Loucy (cell line): ENCODE measurements around the gene TMEM63A.

Experiments
- H2AFZ ChIP-seq: fragments of 200-600 bp; sonication (generic); 2 replicates; pipeline ENCODE4 v1.6.0; 2016; ENCODE audit warnings: antibody characterized with exemption, mild to moderate bottlenecking, low read length, moderate library complexity
- H3F3A ChIP-seq: fragments of 200-600 bp; 2 replicates; pipeline ENCODE4 v1.6.0; 2016; ENCODE audit warnings: antibody characterized with exemption, low read depth, mild to moderate bottlenecking
- H3K27me3 ChIP-seq: fragments of 200-600 bp; sonication (generic); 2 replicates; pipeline ENCODE4 v1.6.1; 2014; ENCODE audit warnings: low read length, mild to moderate bottlenecking; ENCODE audit not compliant: insufficient read depth, poor library complexity, severe bottlenecking
- H3K36me3 ChIP-seq: fragments of 200-600 bp; sonication (generic); 2 replicates; pipeline ENCODE4 v1.6.1; 2016; ENCODE audit warnings: low read length; ENCODE audit not compliant: insufficient read depth
- H3K4me1 ChIP-seq: fragments of 200-600 bp; sonication (generic); 2 replicates; pipeline ENCODE4 v1.5.1; 2014; ENCODE audit warnings: low read length, mild to moderate bottlenecking; ENCODE audit not compliant: insufficient read depth, poor library complexity, severe bottlenecking
- H3K4me2 ChIP-seq: fragments of 200-600 bp; sonication (generic); 2 replicates; pipeline ENCODE4 v1.6.0; 2014; ENCODE audit warnings: antibody characterized with exemption, low read length, low read depth, mild to moderate bottlenecking; ENCODE audit not compliant: poor library complexity, severe bottlenecking
- H3K4me3 ChIP-seq: fragments of 200-600 bp; sonication (generic); 2 replicates; pipeline ENCODE4 v1.5.1; 2014; ENCODE audit warnings: low read length, mild to moderate bottlenecking, mixed read lengths; ENCODE audit not compliant: poor library complexity, severe bottlenecking
- H3K79me2 ChIP-seq: fragments of 200-600 bp; sonication (generic); 2 replicates; pipeline ENCODE4 v1.6.1; 2014; ENCODE audit warnings: low read length; ENCODE audit not compliant: insufficient read depth
- H3K9ac ChIP-seq: fragments of 200-600 bp; sonication (generic); 2 replicates; pipeline ENCODE4 v1.6.0; 2014; ENCODE audit warnings: mild to moderate bottlenecking, low read depth, low read length, moderate library complexity; ENCODE audit not compliant: poor library complexity, severe bottlenecking
- H3K9me2 ChIP-seq: fragments of 200-600 bp; sonication (generic); replicated peaks from 2 replicates; pipeline ENCODE4 v1.6.1; 2016; ENCODE audit warnings: low read depth, low read length, mixed read lengths
- H3K9me3 ChIP-seq: fragments of 200-600 bp; sonication (generic); 2 replicates; pipeline ENCODE4 v1.6.1; 2014; ENCODE audit warnings: mild to moderate bottlenecking, antibody characterized with exemption, low read length, low read depth; ENCODE audit not compliant: insufficient read depth
- H4K20me1 ChIP-seq: fragments of 200-600 bp; sonication (generic); 2 replicates; pipeline ENCODE4 v1.6.0; 2014; ENCODE audit warnings: antibody characterized with exemption, low read length, mild to moderate bottlenecking; ENCODE audit not compliant: insufficient read depth, poor library complexity, severe bottlenecking
- CTCF ChIP-seq: fragments of 200-600 bp; sonication (generic); conservative IDR thresholded peaks from 2 replicates; pipeline ENCODE4 v1.5.1; 2014; ENCODE audit warnings: mild to moderate bottlenecking, antibody characterized with exemption, low read length
- EZH2phosphoT487 ChIP-seq: fragments of 200-600 bp; IDR thresholded peaks from 2 replicates; pipeline ENCODE4 v1.6.1; 2018; ENCODE audit warnings: antibody characterized with exemption, mild to moderate bottlenecking, moderate library complexity, borderline replicate concordance

The TMEM63A gene

GRCh38 chr1:225896937-225897549 lies 14.9 kb upstream of the TMEM63A start:
- no peak for TF ChIP-seq EZH2phosphoT487
- no peaks in the 10 kb centered on the region for H3K9me3 ChIP-seq
- H2AFZ ChIP-seq: no peak overlapping the region
- peak overlapping the region; percentile 20 for H3K4me3 ChIP-seq
- no peaks in the 10 kb centered on the region for H3K27me3 ChIP-seq
- H3K9me2 ChIP-seq: no peaks in the 10 kb centered on the region
- H3K4me1 ChIP-seq: peaks cover 20% of the 10 kb centered on the region
- no peaks in the 10 kb centered on the region for H4K20me1 ChIP-seq
- H3K36me3 ChIP-seq: no peaks in the 10 kb centered on the region
- H3K4me2 ChIP-seq: peak overlapping the region; percentile 60
- no peaks in the 10 kb centered on the region for H3K79me2 ChIP-seq
- no peaks in the 10 kb centered on the region for H3F3A ChIP-seq
- no peak overlapping the region for H3K9ac ChIP-seq

GRCh38 chr1:225896494-225896893 lies 14.3 kb upstream of the TMEM63A start:
- H3K9me3 ChIP-seq: no peaks in the 10 kb centered on the region
- no peaks in the 10 kb centered on the region for H3K27me3 ChIP-seq
- no peak overlapping the region for H3K9ac ChIP-seq
- H4K20me1 ChIP-seq: no peaks in the 10 kb centered on the region
- H2AFZ ChIP-seq: no peak overlapping the region
- no peaks in the 10 kb centered on the region for H3F3A ChIP-seq
- peak overlapping the region; percentile 60 for H3K4me2 ChIP-seq
- H3K4me1 ChIP-seq: peaks cover 20% of the 10 kb centered on the region
- no peak for TF ChIP-seq CTCF
- no peak for TF ChIP-seq EZH2phosphoT487
- no peaks in the 10 kb centered on the region for H3K36me3 ChIP-seq
- H3K4me3 ChIP-seq: peak overlapping the region; percentile 20
- no peaks in the 10 kb centered on the region for H3K9me2 ChIP-seq
- H3K79me2 ChIP-seq: no peaks in the 10 kb centered on the region

GRCh38 chr1:225892307-225892706 lies 10.1 kb upstream of the TMEM63A start:
- Histone ChIP-seq H3K4me1 (peaks cover 11% of the 10 kb centered on the region), H3K9me2 (no peaks in the 10 kb centered on the region)
- TF ChIP-seq CTCF: no peak

More at GRCh38 chr1:225892307-225892706, 10.1 kb upstream of the TMEM63A start:
- H3K36me3 ChIP-seq: no peaks in the 10 kb centered on the region
- H3K4me3 ChIP-seq: no peak overlapping the region
- H3K9ac ChIP-seq: no peak overlapping the region
- H3K27me3 ChIP-seq: no peaks in the 10 kb centered on the region
- H4K20me1 ChIP-seq: no peaks in the 10 kb centered on the region
- H3F3A ChIP-seq: no peaks in the 10 kb centered on the region
- no peak overlapping the region for H2AFZ ChIP-seq
- no peaks in the 10 kb centered on the region for H3K79me2 ChIP-seq
- H3K9me3 ChIP-seq: no peaks in the 10 kb centered on the region
- no peak overlapping the region for H3K4me2 ChIP-seq
